ENCODE results near the gene NOC4L. TPM values are rescaled to one million over a fixed set of nuclear protein-coding genes. Genes with fewer than 3 reads are reported as not detected.
"Not testable (repeated sequence)": the region's sequence is repeated elsewhere in the genome, so short reads cannot be mapped to it uniquely, and the experiment has no call there.

Gene NOC4L
- total RNA-seq = 15.8 TPM
- long read RNA-seq, transcript NOC4L-201 (15 exons, 1,632 nt) = major isoform, 32 of 39 reads
- long read RNA-seq, partial matches to known transcripts = 3 of 39 reads
- long read RNA-seq, other reads (novel, unspliced or antisense) = 3 of 39 reads

- Histone ChIP-seq H3K9me3 (no peaks in the 10 kb centered on the region), H3K36me3 (peaks cover 39% of the 10 kb centered on the region), H3K4me1 (peaks cover 27% of the 10 kb centered on the region), H3K27ac (peak within 1 kb of the TSS; percentile 92), H3K27me3 (ENCODE audit: low read depth) (no peaks in the 10 kb centered on the region), H3K4me3 (peak within 1 kb of the TSS; percentile 88)
- no peak for TF ChIP-seq CTCF (IDR thresholded peaks at IDR 0.05)
- intact Hi-C loops (cut with DNase I) = no loop called here
- DNase-seq (peak; percentile 96), ATAC-seq (peak; percentile 95 to 96)
These were observed at the start of gene NOC4L, which contains the start of gene DDX51 for GRCh38 chr12:132144115-132144809. TSS of gene NOC4L (plus strand) at chr12:132144457. CDS start at chr12:132144489, 32 bp downstream. TSS of gene DDX51 (minus strand) at chr12:132144319. CDS start at chr12:132144296, 23 bp downstream.

- Histone ChIP-seq H3K27me3 (ENCODE audit: low read depth) (no peaks in the 10 kb centered on the region), H3K4me1 (no peaks in the 10 kb centered on the region), H3K27ac (no peak overlapping the region), H3K36me3 (peaks cover 39% of the 10 kb centered on the region), H3K9me3 (no peaks in the 10 kb centered on the region), H3K4me3 (no peak overlapping the region)
- intact Hi-C loops (cut with DNase I) = no loop called here
- no peak for TF ChIP-seq CTCF (IDR thresholded peaks at IDR 0.05)
- DNase-seq (no peak), ATAC-seq (no peak)
These were observed 48.5 kb upstream of the NOC4L start for GRCh38 chr12:132095520-132096409.

- H3K27me3 ChIP-seq (ENCODE audit: low read depth) = no peaks in the 10 kb centered on the region
- no peaks in the 10 kb centered on the region for H3K4me1 ChIP-seq
- intact Hi-C loops (cut with DNase I) = no loop called here
- no peak overlapping the region for H3K27ac ChIP-seq
- DNase-seq = no peak
- ATAC-seq = peak in 1 of 2 donors; percentile 21
- no peak for TF ChIP-seq CTCF (IDR thresholded peaks at IDR 0.05)
- H3K36me3 ChIP-seq = peaks cover 13% of the 10 kb centered on the region
- H3K9me3 ChIP-seq = no peaks in the 10 kb centered on the region
- no peak overlapping the region for H3K4me3 ChIP-seq
These were observed 44.5 kb upstream of the NOC4L start for GRCh38 chr12:132099739-132100138.

GRCh38 chr12:132100306-132101065, 43.8 kb upstream of the NOC4L start:
- H3K9me3 ChIP-seq = no peaks in the 10 kb centered on the region
- H3K36me3 ChIP-seq = peaks cover 19% of the 10 kb centered on the region
- no peak for TF ChIP-seq CTCF (IDR thresholded peaks at IDR 0.05)
- DNase-seq = no peak
- no peak for ATAC-seq
- no peaks in the 10 kb centered on the region for H3K4me1 ChIP-seq
- no peak overlapping the region for H3K4me3 ChIP-seq
- H3K27me3 ChIP-seq (ENCODE audit: low read depth) = no peaks in the 10 kb centered on the region
- no peak overlapping the region for H3K27ac ChIP-seq
- intact Hi-C loops (cut with DNase I) = no loop called here

- no peaks in the 10 kb centered on the region for H3K4me1 ChIP-seq
- no peaks in the 10 kb centered on the region for H3K9me3 ChIP-seq
- no peak for DNase-seq
- intact Hi-C loops (cut with DNase I) = no loop called here
- no peak overlapping the region for H3K4me3 ChIP-seq
- no peak for TF ChIP-seq CTCF (IDR thresholded peaks at IDR 0.05)
- H3K27me3 ChIP-seq (ENCODE audit: low read depth) = no peaks in the 10 kb centered on the region
- H3K27ac ChIP-seq = no peak overlapping the region
- ATAC-seq = no peak
- peaks cover 33% of the 10 kb centered on the region for H3K36me3 ChIP-seq
These were observed 42.0 kb upstream of the NOC4L start for GRCh38 chr12:132102297-132102696.

GRCh38 chr12:132103072-132103471, 41.2 kb upstream of the NOC4L start:
- peaks cover 30% of the 10 kb centered on the region for H3K36me3 ChIP-seq
- H3K27ac ChIP-seq; DNase-seq; intact Hi-C loops (cut with DNase I); H3K4me1 ChIP-seq; H3K27me3 ChIP-seq (ENCODE audit: low read depth); ATAC-seq; H3K4me3 ChIP-seq; H3K9me3 ChIP-seq: not testable (repeated sequence)
